GM23338 (cell line): Measurements from ENCODE around the gene PCSK6.

Experiments
- CREB1 ChIP-seq: fragments of 250-450 bp; sonication (Bioruptor Pico); IDR thresholded peaks from 2 replicates; pipeline ENCODE4 v1.5.0; 2020; ENCODE audit warnings: low read depth, mild to moderate bottlenecking, moderate library complexity
- EZH2 ChIP-seq: fragments of 200-600 bp; sonication (generic); IDR thresholded peaks from one replicate; pipeline ENCODE4 v1.8.0; 2017; ENCODE audit warnings: antibody characterized with exemption, mild to moderate bottlenecking, low read depth; ENCODE audit not compliant: unreplicated experiment
- EZH2phosphoT487 ChIP-seq: fragments of 200-600 bp; sonication (generic); IDR thresholded peaks from one replicate; pipeline ENCODE4 v1.8.1; 2018; ENCODE audit warnings: antibody characterized with exemption; ENCODE audit not compliant: unreplicated experiment
- JUNB ChIP-seq: IDR thresholded peaks from one replicate; pipeline ENCODE4 v1.6.1; 2016; ENCODE audit warnings: antibody characterized with exemption; ENCODE audit not compliant: unreplicated experiment
- POLR2AphosphoS5 ChIP-seq: IDR thresholded peaks from 2 replicates; pipeline ENCODE4 v1.6.1; 2016; ENCODE audit warnings: antibody characterized with exemption, low read depth
- REST ChIP-seq: IDR thresholded peaks from one replicate; pipeline ENCODE4 v1.6.1; 2018; ENCODE audit warnings: antibody characterized with exemption; ENCODE audit not compliant: unreplicated experiment
- STAT1 ChIP-seq: IDR thresholded peaks from one replicate; pipeline ENCODE4 v1.6.1; 2016; ENCODE audit warnings: antibody characterized with exemption; ENCODE audit not compliant: unreplicated experiment
- ZNF114 ChIP-seq: fragments of 250-450 bp; sonication (Bioruptor Pico); IDR thresholded peaks from 2 replicates; pipeline ENCODE4 v1.5.0; 2020; ENCODE audit warnings: mild to moderate bottlenecking, moderate library complexity
- ZNF331 ChIP-seq: fragments of 250-450 bp; sonication (Bioruptor Pico); IDR thresholded peaks from 2 replicates; pipeline ENCODE4 v1.5.0; 2020; ENCODE audit warnings: low read depth, mild to moderate bottlenecking, moderate library complexity
- ZNF462 ChIP-seq: fragments of 250-450 bp; sonication (Bioruptor Pico); IDR thresholded peaks from 2 replicates; pipeline ENCODE4 v1.5.0; 2020; ENCODE audit warnings: mild to moderate bottlenecking, moderate library complexity
- TF ChIP-seq, protein P1 (sequence below), 2 experiments: fragments of 200-600 bp in 1 of 2; sonication (generic) in 1 of 2; conservative IDR thresholded peaks; 2 replicates each; pipeline versions ENCODE4 v1.5.1 to v1.6.1; 2016 to 2017; ENCODE audit warnings: antibody characterized with exemption in 2 of 2, low read depth in 2 of 2, mild to moderate bottlenecking in 2 of 2, moderate library complexity in 1 of 2
- TF ChIP-seq, protein P2 (sequence below): IDR thresholded peaks from 2 replicates; pipeline ENCODE4 v1.6.1; 2016; ENCODE audit warnings: antibody characterized with exemption

DNA sequence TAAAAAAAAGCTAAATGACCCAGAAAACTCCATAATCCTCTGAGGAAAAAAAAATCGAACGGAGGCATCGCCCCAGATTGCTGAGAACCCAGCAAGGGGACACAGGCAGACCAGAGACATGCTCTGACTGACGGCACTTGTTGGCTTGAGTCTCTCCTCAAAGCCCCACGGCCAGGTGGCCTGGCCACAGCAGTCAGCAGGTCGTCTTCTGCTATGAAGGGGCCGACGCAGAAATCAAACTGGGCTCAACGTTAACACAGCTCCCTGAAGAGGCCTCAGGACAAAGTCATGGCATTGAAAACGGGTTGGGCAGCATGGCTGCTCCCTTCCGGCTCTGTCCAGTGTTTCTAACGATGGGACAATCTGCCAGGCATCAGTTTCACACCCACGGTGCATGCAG, 17.5 kb downstream of the PCSK6 start:
- TF ChIP-seq, protein P1, sequence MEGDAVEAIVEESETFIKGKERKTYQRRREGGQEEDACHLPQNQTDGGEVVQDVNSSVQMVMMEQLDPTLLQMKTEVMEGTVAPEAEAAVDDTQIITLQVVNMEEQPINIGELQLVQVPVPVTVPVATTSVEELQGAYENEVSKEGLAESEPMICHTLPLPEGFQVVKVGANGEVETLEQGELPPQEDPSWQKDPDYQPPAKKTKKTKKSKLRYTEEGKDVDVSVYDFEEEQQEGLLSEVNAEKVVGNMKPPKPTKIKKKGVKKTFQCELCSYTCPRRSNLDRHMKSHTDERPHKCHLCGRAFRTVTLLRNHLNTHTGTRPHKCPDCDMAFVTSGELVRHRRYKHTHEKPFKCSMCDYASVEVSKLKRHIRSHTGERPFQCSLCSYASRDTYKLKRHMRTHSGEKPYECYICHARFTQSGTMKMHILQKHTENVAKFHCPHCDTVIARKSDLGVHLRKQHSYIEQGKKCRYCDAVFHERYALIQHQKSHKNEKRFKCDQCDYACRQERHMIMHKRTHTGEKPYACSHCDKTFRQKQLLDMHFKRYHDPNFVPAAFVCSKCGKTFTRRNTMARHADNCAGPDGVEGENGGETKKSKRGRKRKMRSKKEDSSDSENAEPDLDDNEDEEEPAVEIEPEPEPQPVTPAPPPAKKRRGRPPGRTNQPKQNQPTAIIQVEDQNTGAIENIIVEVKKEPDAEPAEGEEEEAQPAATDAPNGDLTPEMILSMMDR (conservative IDR thresholded peaks at IDR 0.05; ENCODE audit: low read depth in 2 of 2) = no peak
- TF ChIP-seq REST = no peak
- no peak for TF ChIP-seq POLR2AphosphoS5
- TF ChIP-seq EZH2phosphoT487 = no peak
- no peak for TF ChIP-seq CREB1
- TF ChIP-seq JUNB = no peak
- no peak for TF ChIP-seq EZH2
- TF ChIP-seq, protein P2, sequence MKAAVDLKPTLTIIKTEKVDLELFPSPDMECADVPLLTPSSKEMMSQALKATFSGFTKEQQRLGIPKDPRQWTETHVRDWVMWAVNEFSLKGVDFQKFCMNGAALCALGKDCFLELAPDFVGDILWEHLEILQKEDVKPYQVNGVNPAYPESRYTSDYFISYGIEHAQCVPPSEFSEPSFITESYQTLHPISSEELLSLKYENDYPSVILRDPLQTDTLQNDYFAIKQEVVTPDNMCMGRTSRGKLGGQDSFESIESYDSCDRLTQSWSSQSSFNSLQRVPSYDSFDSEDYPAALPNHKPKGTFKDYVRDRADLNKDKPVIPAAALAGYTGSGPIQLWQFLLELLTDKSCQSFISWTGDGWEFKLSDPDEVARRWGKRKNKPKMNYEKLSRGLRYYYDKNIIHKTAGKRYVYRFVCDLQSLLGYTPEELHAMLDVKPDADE = no peak
- TF ChIP-seq ZNF331 (CRISPR knock-in tag) = no peak
- no peak for TF ChIP-seq ZNF462 (CRISPR knock-in tag)
- no peak for TF ChIP-seq ZNF114 (CRISPR knock-in tag)
- TF ChIP-seq STAT1 = no peak
